Ishikawa (cell line): ENCODE results near the gene SCN2B.

Experiments
- CEBPB ChIP-seq: IDR thresholded peaks from 2 replicates; pipeline ENCODE4 v1.6.1; 2012
- CREB1 ChIP-seq: IDR thresholded peaks from 2 replicates; pipeline ENCODE4 v1.6.1; 2012; ENCODE audit warnings: low read depth
- EGR1 ChIP-seq: IDR thresholded peaks from 2 replicates; pipeline ENCODE4 v1.6.1; 2012
- EP300 ChIP-seq: IDR thresholded peaks from 2 replicates; pipeline ENCODE4 v1.6.1; 2012; ENCODE audit warnings: borderline replicate concordance
- FOXM1 ChIP-seq: IDR thresholded peaks from 2 replicates; pipeline ENCODE4 v1.6.1; 2012; ENCODE audit warnings: low read depth, borderline replicate concordance
- NFIC ChIP-seq: IDR thresholded peaks from 2 replicates; pipeline ENCODE4 v1.6.1; 2012
- RAD21 ChIP-seq: IDR thresholded peaks from 2 replicates; pipeline ENCODE4 v1.6.1; 2012; ENCODE audit warnings: low read depth
- REST ChIP-seq: IDR thresholded peaks from 2 replicates; pipeline ENCODE4 v1.6.1; 2012; ENCODE audit warnings: low read depth, mild to moderate bottlenecking
- TAF1 ChIP-seq: IDR thresholded peaks from 2 replicates; pipeline ENCODE4 v1.6.1; 2012; ENCODE audit warnings: low read depth, mild to moderate bottlenecking
- TCF12 ChIP-seq: IDR thresholded peaks from 2 replicates; pipeline ENCODE4 v1.6.1; 2012; ENCODE audit warnings: low read depth
- TEAD4 ChIP-seq: IDR thresholded peaks from 2 replicates; pipeline ENCODE4 v1.6.1; 2012
- USF1 ChIP-seq: IDR thresholded peaks from 2 replicates; pipeline ENCODE4 v1.6.1; 2012
- YY1 ChIP-seq: IDR thresholded peaks from 2 replicates; pipeline ENCODE4 v1.6.1; 2012; ENCODE audit warnings: low read depth
- ZBTB7A ChIP-seq: IDR thresholded peaks from 2 replicates; pipeline ENCODE4 v1.6.1; 2012; ENCODE audit warnings: low read depth
- TF ChIP-seq, protein P1 (sequence below): IDR thresholded peaks from 2 replicates; pipeline ENCODE4 v1.6.1; 2012

SCN2B gene

DNA sequence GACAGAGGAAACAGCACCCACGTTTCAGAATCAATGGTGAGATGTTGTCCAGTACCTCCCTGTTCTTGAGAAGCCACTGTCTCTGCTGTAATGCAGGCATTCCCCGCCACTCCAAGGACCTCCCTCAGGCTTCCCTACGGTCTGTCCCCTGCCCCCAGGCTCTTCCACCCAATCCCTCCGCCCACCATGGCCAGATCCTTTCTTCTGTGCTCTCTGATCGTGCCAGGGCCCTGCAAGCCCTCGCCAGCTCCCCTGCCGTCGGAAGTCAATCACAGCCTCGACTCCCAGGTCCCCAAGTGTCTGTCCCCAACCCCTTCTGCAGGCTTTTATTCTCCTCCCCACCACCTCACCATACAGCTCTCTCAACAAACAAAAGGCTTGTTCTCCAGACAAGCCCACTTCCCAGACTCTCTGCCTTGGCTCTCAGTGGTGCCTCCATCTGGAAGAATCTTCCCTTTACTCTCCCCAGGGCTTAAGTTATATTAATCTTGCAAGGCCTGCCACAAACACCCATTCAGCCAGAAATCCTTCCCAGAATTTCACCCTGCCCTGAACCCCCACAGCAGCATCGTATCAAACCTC lies 37.5 kb downstream of the SCN2B start:
- TF ChIP-seq FOXM1 (no peak), TAF1 (no peak), CREB1 (no peak), RAD21 (no peak), TCF12 (no peak), ZBTB7A (no peak), CEBPB (no peak), EGR1 (no peak), REST (no peak), EP300 (no peak), YY1 (no peak), NFIC (no peak), TEAD4 (no peak), USF1 (no peak)
- TF ChIP-seq, protein P1, sequence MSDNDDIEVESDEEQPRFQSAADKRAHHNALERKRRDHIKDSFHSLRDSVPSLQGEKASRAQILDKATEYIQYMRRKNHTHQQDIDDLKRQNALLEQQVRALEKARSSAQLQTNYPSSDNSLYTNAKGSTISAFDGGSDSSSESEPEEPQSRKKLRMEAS: no peak

DNA sequence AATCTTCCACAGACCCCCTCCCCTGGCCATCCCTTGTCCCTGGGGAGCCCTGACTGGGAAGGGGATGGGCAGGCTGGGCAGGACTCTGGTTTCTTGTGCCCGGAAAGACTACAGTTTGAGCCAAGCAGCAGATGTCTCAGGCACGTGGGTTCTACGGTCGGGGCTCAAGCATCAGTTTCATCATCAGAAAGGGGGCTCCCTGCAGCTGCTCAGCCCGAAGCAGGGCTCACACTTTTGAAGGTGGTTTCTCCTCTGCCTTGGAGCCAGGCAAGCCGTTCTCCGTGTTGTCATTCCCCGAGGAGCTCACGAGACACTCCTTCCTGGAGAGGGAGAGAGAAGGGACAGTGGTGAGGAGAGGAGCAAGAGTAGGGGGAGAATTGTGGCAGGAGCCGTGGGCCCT lies 39.6 kb downstream of the SCN2B start:
- TF ChIP-seq TEAD4 (no peak), EGR1 (no peak), TCF12 (no peak), CEBPB (no peak), NFIC (no peak), ZBTB7A (no peak), TAF1 (no peak), CREB1 (no peak), REST (no peak), RAD21 (no peak), EP300 (no peak), FOXM1 (no peak)
- TF ChIP-seq, protein P1: no peak

- no peak for TF ChIP-seq EGR1
- no peak for TF ChIP-seq FOXM1
- TF ChIP-seq CEBPB: no peak
- TF ChIP-seq TEAD4: no peak
These were observed 40.1 kb downstream of the SCN2B start for GRCh38 chr11:118136341-118136740.

- TF ChIP-seq USF1 (no peak), NFIC (no peak), EP300 (no peak), TEAD4 (no peak)
These were observed 40.7 kb downstream of the SCN2B start for GRCh38 chr11:118135796-118136165.

- no peak for TF ChIP-seq FOXM1
- TF ChIP-seq RAD21: no peak
- no peak for TF ChIP-seq TEAD4
- no peak for TF ChIP-seq CREB1
- no peak for TF ChIP-seq TAF1
- TF ChIP-seq EP300: no peak
These were observed 41.2 kb downstream of the SCN2B start for GRCh38 chr11:118135051-118135795.

DNA sequence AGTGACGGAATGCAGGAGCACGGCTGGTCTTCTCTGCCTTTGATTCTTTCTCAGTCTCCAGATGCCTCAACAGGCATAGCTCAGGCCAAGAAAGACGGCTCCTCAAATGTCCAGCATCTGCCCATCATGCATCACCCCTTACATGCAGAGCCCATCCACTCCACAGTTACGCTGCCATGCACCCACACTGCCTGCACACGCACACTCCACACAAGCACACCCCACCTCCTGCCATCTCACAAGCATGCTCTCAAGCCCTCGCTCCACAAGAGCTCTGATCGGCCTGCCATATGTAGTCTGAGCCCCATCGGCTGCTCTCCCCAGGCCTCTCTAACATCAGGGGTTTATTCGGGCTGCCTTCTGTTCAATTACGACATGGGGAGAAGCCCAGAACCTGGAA lies 42.6 kb downstream of the SCN2B start:
- no peak for TF ChIP-seq CREB1
